ENCODE results near the gene SMYD2. TPM values are rescaled to one million over a fixed set of nuclear protein-coding genes. Genes with fewer than 3 reads are reported as not detected.

SMYD2 gene
- total RNA-seq, 2 donors from 2014 or later, result 14.0 to 19.7 TPM

DNA sequence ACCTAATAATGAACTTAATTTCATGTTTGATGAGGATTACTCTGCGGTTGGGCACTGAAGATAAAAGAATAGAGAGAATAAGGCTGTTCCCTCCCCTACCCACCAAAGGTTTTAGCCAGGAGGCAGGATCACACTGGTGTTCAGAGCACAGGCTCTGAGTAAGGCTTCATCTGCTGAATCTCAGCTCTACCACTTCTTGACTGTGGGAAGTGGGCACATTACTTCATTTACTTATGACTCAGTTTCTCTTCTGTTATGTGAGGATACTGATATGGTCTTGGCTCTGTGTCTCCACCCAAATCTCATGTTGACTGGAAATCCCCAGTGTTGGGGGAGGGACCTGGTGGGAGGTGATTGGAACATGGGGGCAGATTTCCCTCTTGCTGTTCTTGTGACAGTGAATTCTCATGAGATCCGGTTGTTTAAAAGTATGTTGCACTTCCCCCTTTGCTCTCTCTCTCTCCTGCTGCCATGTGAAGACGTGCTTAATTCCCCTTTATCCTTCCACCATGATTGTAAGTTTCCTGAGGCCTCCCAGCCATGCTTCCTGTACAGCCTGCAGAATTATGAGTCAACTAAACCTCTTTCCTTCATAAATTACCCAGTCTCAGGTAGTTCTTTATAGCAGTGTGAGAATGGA is 79.7 kb downstream of the SMYD2 start:
- no peaks in the 10 kb centered on the region for H3K9me3 Mint-ChIP-seq
- no peak overlapping the region for H3K27ac Mint-ChIP-seq

DNA sequence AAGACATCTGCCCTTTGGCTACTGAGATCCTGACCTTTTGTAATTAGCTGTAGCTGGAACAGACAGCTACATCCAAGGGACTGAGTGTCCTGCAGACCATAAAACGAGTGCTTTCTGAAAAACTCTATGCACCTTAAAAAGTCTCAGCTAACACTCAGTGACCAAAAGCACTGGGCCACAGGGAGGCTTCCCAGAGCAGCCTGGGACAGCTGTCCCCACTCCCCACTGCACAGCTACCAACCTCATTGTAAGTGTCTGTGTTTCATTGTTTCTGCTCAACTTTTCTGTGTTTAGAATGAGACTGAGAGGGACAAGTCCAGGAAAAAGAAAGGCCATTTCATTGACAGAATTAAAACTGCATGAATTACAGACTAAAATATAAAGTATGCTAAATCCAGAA is 80.7 kb downstream of the SMYD2 start:
- ATAC-seq, result no peak

More for the DNA sequence above, 79.7 kb downstream of the SMYD2 start:
- H3K36me3 Mint-ChIP-seq, result no peaks in the 10 kb centered on the region
- H3K4me3 Mint-ChIP-seq, result no peak overlapping the region
- peaks cover 5% of the 10 kb centered on the region in 2 donors for H3K4me1 Mint-ChIP-seq (ENCODE audit: low read depth in 2 of 2)
- H3K27me3 Mint-ChIP-seq, result peaks cover 29 to 32% of the 10 kb centered on the region in 2 donors
- DNase-seq (ENCODE audit: low spot score), result no peak
- no peak for ATAC-seq

DNA sequence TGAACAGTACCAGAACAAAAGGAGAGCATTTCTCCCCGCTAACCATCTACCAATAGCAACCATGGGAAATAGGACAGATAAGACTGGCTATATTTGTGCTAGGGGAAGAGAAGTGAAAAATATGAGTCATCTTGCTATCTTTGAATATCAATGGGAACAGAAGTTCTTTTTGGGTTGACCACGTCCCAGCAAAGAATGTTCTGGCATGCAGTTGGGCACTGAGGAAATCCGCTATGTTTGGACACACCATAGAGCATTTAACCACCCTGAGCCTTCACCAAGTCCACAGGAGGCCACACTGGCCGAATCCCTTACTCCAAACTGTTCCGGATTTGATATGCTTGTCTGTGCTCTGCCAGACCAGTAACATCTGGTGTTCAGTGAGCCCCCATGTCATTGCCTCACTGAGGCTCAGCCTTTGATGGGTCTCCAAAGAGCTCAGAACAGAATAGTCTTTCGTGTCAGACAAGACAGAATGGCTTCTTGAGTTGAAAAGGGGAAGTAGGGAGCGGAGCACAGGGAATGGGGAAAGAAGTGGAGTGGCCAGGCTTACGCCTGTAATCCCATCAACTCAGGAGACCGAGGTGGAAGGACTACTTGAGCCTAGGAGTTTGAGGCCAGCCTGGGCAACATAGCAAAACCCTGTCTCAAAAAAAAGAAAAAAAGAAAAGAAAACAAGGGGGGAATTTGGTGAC is 81.4 kb downstream of the SMYD2 start:
- Mint-ChIP-seq H3K4me3 (no peak overlapping the region), H3K4me1 (ENCODE audit: low read depth in 2 of 2) (peaks cover 5% of the 10 kb centered on the region in 2 donors), H3K36me3 (no peaks in the 10 kb centered on the region), H3K9me3 (no peaks in the 10 kb centered on the region), H3K27ac (no peak overlapping the region), H3K27me3 (peaks cover 25 to 32% of the 10 kb centered on the region in 2 donors)
- ATAC-seq, result no peak
- DNase-seq (ENCODE audit: low spot score), result no peak

More for the DNA sequence above, 80.7 kb downstream of the SMYD2 start:
- peaks cover 31 to 32% of the 10 kb centered on the region in 2 donors for H3K27me3 Mint-ChIP-seq
- no peaks in the 10 kb centered on the region for H3K9me3 Mint-ChIP-seq
- H3K4me3 Mint-ChIP-seq, result no peak overlapping the region
- H3K36me3 Mint-ChIP-seq, result no peaks in the 10 kb centered on the region
- H3K4me1 Mint-ChIP-seq (ENCODE audit: low read depth in 2 of 2), result peaks cover 5% of the 10 kb centered on the region in 2 donors
- no peak for DNase-seq (ENCODE audit: low spot score)
- no peak overlapping the region for H3K27ac Mint-ChIP-seq

- Mint-ChIP-seq H3K27ac (no peak overlapping the region), H3K27me3 (peaks cover 25 to 34% of the 10 kb centered on the region in 2 donors), H3K4me1 (ENCODE audit: low read depth in 2 of 2) (peaks cover 5% of the 10 kb centered on the region in 2 donors), H3K4me3 (no peak overlapping the region), H3K9me3 (no peaks in the 10 kb centered on the region), H3K36me3 (no peaks in the 10 kb centered on the region)
- ATAC-seq, result no peak
- no peak for DNase-seq (ENCODE audit: low spot score)
These were observed 82.4 kb downstream of the SMYD2 start for GRCh38 chr1:214363386-214363785.

- Mint-ChIP-seq H3K27ac (no peak overlapping the region), H3K27me3 (peaks cover 33 to 39% of the 10 kb centered on the region in 2 donors), H3K4me1 (ENCODE audit: low read depth in 2 of 2) (peaks cover 5% of the 10 kb centered on the region in 2 donors), H3K9me3 (no peaks in the 10 kb centered on the region), H3K4me3 (no peak overlapping the region), H3K36me3 (no peaks in the 10 kb centered on the region)
- no peak for DNase-seq (ENCODE audit: low spot score)
- ATAC-seq, result no peak
These were observed 83.4 kb downstream of the SMYD2 start for GRCh38 chr1:214364386-214364785.

DNA sequence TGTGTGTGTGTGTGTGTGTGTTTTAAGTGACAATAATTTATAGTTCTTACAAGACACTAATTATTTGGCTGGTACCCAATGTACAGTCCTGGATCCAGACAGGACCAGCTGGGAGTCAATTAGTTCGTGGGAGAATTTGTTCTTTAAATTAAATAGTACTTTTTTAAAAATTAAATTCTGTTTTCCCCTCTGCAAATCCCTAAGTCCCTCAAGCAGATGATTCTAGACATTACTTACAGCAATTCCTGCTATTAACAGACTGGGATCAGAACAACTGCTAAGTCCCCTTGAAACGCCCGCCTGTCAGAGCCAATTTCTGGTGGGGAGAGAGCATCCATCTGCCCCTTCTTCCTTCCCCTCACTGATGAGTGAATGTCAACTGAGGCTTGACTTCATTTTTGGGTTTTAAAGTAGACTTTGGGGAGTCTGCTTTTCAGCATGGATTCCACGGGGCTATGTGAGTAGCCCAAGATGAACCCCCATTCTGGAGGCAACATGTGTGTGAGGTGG is 83.9 kb downstream of the SMYD2 start:
- no peaks in the 10 kb centered on the region for H3K36me3 Mint-ChIP-seq
- ATAC-seq (no peak), DNase-seq (ENCODE audit: low spot score) (no peak)
- H3K4me3 Mint-ChIP-seq, result no peak overlapping the region
- H3K27me3 Mint-ChIP-seq, result peaks cover 35 to 42% of the 10 kb centered on the region in 2 donors
- no peak overlapping the region for H3K27ac Mint-ChIP-seq
- peaks cover 5% of the 10 kb centered on the region in 2 donors for H3K4me1 Mint-ChIP-seq (ENCODE audit: low read depth in 2 of 2)
- H3K9me3 Mint-ChIP-seq, result no peaks in the 10 kb centered on the region

- Mint-ChIP-seq H3K4me3 (no peak overlapping the region), H3K36me3 (no peaks in the 10 kb centered on the region), H3K4me1 (ENCODE audit: low read depth in 2 of 2) (no peaks in the 10 kb centered on the region), H3K27me3 (peaks cover 27 to 28% of the 10 kb centered on the region in 2 donors), H3K27ac (no peak overlapping the region), H3K9me3 (no peaks in the 10 kb centered on the region)
- ATAC-seq (no peak), DNase-seq (ENCODE audit: low spot score) (no peak)
These were observed 86.9 kb downstream of the SMYD2 start for GRCh38 chr1:214367841-214368240.

DNA sequence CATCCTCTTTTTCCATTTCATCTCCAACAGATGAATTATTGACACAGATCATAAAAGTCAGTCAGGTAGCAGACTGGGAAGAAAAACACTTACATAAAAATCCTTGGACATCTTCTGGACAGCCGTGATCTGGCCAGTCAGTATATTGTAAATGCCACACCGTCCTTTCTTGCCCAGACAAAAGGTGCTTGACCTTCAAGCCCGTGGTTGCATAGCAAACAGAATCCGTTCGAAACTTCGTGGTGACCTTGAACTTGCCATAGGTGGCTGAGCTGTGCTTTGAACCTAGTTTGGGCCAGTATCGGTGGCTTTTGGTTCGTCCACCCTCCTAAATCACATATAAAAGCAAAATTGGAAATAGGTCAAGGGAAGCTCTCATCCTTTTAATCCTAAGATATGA is 88.4 kb downstream of the SMYD2 start:
- no peaks in the 10 kb centered on the region for H3K4me1 Mint-ChIP-seq (ENCODE audit: low read depth in 2 of 2)
- DNase-seq (ENCODE audit: low spot score) (no peak), ATAC-seq (no peak)
- H3K36me3 Mint-ChIP-seq, result no peaks in the 10 kb centered on the region
- H3K4me3 Mint-ChIP-seq, result no peak overlapping the region
- no peaks in the 10 kb centered on the region for H3K9me3 Mint-ChIP-seq
- H3K27me3 Mint-ChIP-seq, result peaks cover 20 to 21% of the 10 kb centered on the region in 2 donors
- H3K27ac Mint-ChIP-seq, result no peak overlapping the region

DNA sequence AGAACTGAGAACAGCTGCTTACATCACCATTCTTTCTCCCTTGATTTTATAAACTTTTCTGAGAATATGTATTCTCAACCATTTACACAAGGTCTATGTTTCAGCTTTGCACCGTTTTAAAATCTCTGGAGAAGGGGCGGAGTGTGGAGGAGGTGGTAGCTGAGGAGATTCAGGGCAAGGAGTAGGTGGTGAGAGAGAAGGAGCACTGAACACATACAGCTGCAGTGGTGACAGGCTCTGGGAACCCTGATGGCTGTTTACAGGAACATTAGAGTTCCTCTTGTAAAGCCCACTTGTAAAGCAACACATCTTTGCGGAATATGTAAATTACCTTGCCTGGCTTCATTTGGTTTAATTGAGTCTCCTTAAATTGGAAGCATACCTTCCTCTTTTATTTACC is 89.7 kb downstream of the SMYD2 start:
- no peak for DNase-seq (ENCODE audit: low spot score)
- Mint-ChIP-seq H3K4me3 (no peak overlapping the region), H3K4me1 (ENCODE audit: low read depth in 2 of 2) (no peaks in the 10 kb centered on the region), H3K27me3 (peaks cover 17% of the 10 kb centered on the region in 2 donors), H3K9me3 (no peaks in the 10 kb centered on the region), H3K27ac (no peak overlapping the region), H3K36me3 (no peaks in the 10 kb centered on the region)
- no peak for ATAC-seq

DNA sequence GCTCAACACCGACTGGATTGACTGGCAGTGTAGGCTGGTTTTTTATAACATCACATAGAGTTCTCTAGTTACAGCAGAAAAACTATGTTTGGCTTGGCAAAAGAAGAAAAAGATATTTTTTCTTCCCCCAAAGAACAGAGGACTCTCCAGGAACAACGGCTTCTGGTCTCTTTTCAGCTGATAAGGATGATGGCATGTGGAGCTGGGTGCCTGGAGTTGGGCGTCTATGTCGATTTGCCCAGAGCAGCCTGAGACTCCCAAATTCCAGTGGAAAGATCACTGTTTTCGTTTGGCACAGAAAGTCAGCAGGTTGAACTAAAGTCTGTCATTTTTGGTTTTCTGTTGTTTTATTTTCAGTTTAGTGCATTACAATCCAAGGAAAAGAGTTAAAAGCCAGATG is 91.1 kb downstream of the SMYD2 start:
- peaks cover 12 to 17% of the 10 kb centered on the region in 2 donors for H3K27me3 Mint-ChIP-seq
- no peaks in the 10 kb centered on the region for H3K36me3 Mint-ChIP-seq
- ATAC-seq (no peak), DNase-seq (ENCODE audit: low spot score) (no peak)
- H3K27ac Mint-ChIP-seq, result no peak overlapping the region
- H3K4me1 Mint-ChIP-seq (ENCODE audit: low read depth in 2 of 2), result no peaks in the 10 kb centered on the region
- no peaks in the 10 kb centered on the region for H3K9me3 Mint-ChIP-seq
- no peak overlapping the region for H3K4me3 Mint-ChIP-seq

DNA sequence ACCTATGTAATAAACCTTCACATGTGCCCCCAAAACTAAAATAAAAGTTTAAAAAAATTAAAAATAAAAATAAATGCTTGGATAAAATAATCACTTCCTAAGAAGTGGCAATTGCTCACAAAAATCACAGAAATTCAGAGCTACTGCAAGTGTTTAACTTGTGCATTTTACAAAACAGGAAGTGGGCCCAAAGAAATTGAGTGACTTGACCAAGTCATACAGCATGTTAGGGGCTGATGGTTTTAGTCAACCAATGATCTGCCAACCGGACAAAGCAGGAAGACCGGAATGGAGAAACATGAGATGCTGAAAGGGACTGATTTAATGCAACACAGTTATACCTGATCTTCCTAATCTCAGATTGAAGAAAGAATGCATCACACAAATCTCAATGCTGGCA is 96.5 kb downstream of the SMYD2 start:
- no peak for ATAC-seq
- DNase-seq (ENCODE audit: low spot score), result no peak
- Mint-ChIP-seq H3K27ac (no peak overlapping the region), H3K36me3 (no peaks in the 10 kb centered on the region), H3K4me3 (no peak overlapping the region), H3K9me3 (no peaks in the 10 kb centered on the region), H3K4me1 (ENCODE audit: low read depth in 2 of 2) (no peaks in the 10 kb centered on the region), H3K27me3 (no peaks in the 10 kb centered on the region)

DNA sequence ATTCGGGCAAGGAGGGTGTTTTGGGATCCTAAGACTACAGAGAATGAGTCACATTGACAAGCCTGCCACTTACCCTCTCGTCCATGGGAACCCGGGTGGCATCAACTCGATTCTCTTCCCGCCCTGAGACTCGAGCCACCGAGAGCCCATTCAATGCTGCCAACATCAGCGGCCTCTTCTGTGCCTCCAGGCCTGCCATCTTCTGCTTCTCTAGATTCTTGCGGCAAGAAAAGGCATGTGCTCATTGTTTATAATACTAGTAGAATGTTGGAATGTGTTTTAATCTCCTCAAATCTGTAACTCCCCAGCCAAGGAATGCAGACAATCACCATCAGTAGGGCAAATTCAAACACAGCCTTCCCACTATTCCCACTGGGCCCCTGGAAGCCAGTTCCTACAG is 96.9 kb downstream of the SMYD2 start:
- ATAC-seq (no peak), DNase-seq (ENCODE audit: low spot score) (no peak)
- Mint-ChIP-seq H3K36me3 (no peaks in the 10 kb centered on the region), H3K9me3 (no peaks in the 10 kb centered on the region), H3K4me3 (no peak overlapping the region), H3K4me1 (ENCODE audit: low read depth in 2 of 2) (no peaks in the 10 kb centered on the region), H3K27ac (no peak overlapping the region), H3K27me3 (no peaks in the 10 kb centered on the region)

GRCh38 chr1:214378492-214378891 is 97.5 kb downstream of the SMYD2 start:
- no peaks in the 10 kb centered on the region for H3K9me3 Mint-ChIP-seq
- ATAC-seq (no peak), DNase-seq (ENCODE audit: low spot score) (no peak)
- no peaks in the 10 kb centered on the region for H3K36me3 Mint-ChIP-seq
- no peaks in the 10 kb centered on the region for H3K4me1 Mint-ChIP-seq (ENCODE audit: low read depth in 2 of 2)
- H3K27me3 Mint-ChIP-seq, result no peaks in the 10 kb centered on the region
- no peak overlapping the region for H3K27ac Mint-ChIP-seq
- no peak overlapping the region for H3K4me3 Mint-ChIP-seq

GRCh38 chr1:214379236-214379970 is 98.4 kb downstream of the SMYD2 start:
- Mint-ChIP-seq H3K9me3 (no peaks in the 10 kb centered on the region), H3K4me1 (ENCODE audit: low read depth in 2 of 2) (no peaks in the 10 kb centered on the region), H3K27me3 (no peaks in the 10 kb centered on the region), H3K36me3 (no peaks in the 10 kb centered on the region), H3K4me3 (no peak overlapping the region), H3K27ac (no peak overlapping the region)
- DNase-seq (ENCODE audit: low spot score) (no peak), ATAC-seq (no peak)

All from natural killer cell treated with Interleukin-12 subunit alpha and Interleukin-12 subunit beta and Interleukin-15 and Interleukin-18, amount 100 ng/mL, for 72 hours (primary cell).